ENCODE data around the gene VSTM2L.

DNA sequence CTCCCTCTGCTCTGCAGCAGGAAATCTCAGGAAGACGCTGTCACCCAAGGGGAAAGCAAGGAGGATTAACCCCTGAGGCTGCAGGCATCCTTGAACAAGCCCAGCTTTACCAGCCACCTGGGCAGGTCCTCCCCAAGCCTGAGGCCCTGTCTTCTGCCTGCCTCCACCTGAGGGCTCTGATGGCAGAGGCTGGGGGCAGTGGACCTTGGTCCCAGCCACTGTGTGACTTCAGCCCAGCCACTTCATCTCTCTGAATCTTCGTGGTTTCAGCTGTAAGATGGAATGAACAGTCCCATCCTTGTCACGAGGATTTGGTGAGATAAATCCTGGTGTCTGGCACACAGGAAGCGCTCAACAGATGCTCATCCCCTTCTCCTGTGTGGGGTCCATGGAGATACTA is 8.5 kb upstream of the VSTM2L start:
- TF ChIP-seq CTCF (IDR thresholded peaks at IDR 0.05) (no peak), ZFX (IDR thresholded peaks at IDR 0.05; ENCODE audit: borderline replicate concordance) (no peak)

All from 22Rv1 (cell line).